Measurements from ENCODE around the gene RAB31.

RAB31 gene

GRCh38 chr18:9824474-9824832 lies 116.4 kb downstream of the RAB31 start:
- DNase-seq (ENCODE audit: low read depth, low spot score) = no peak
- H3K4me3 ChIP-seq (ENCODE audit: low read length) = no peak overlapping the region

GRCh38 chr18:9824952-9825371 lies 116.9 kb downstream of the RAB31 start:
- H3K4me3 ChIP-seq (ENCODE audit: low read length) = no peak overlapping the region
- no peak for DNase-seq (ENCODE audit: low read depth, low spot score)

GRCh38 chr18:9825571-9826073 lies 117.5 kb downstream of the RAB31 start:
- H3K4me3 ChIP-seq (ENCODE audit: low read length) = no peak overlapping the region
- no peak for DNase-seq (ENCODE audit: low read depth, low spot score)

- DNase-seq (ENCODE audit: low read depth, low spot score) = no peak
- no peak overlapping the region for H3K4me3 ChIP-seq (ENCODE audit: low read length)
Measured at GRCh38 chr18:9826685-9827084, 118.6 kb downstream of the RAB31 start.

- no peak for DNase-seq (ENCODE audit: low read depth, low spot score)
- no peak overlapping the region for H3K4me3 ChIP-seq (ENCODE audit: low read length)
Measured at GRCh38 chr18:9827211-9827792, 119.2 kb downstream of the RAB31 start.

- DNase-seq (ENCODE audit: low read depth, low spot score) = peak; percentile 49
- no peak overlapping the region for H3K4me3 ChIP-seq (ENCODE audit: low read length)
Measured at GRCh38 chr18:9827793-9828505, 119.8 kb downstream of the RAB31 start.

- no peak overlapping the region for H3K4me3 ChIP-seq (ENCODE audit: low read length)
- no peak for DNase-seq (ENCODE audit: low read depth, low spot score)
Measured at GRCh38 chr18:9828506-9829396, 120.7 kb downstream of the RAB31 start.

- no peak for DNase-seq (ENCODE audit: low read depth, low spot score)
- no peak overlapping the region for H3K4me3 ChIP-seq (ENCODE audit: low read length)
Measured at GRCh38 chr18:9829397-9829712, 121.3 kb downstream of the RAB31 start.

GRCh38 chr18:9831036-9831722 lies 123.1 kb downstream of the RAB31 start:
- no peak overlapping the region for H3K4me3 ChIP-seq (ENCODE audit: low read length)
- no peak for DNase-seq (ENCODE audit: low read depth, low spot score)

- no peak for DNase-seq (ENCODE audit: low read depth, low spot score)
Measured at GRCh38 chr18:9831723-9832199, 123.7 kb downstream of the RAB31 start.

GRCh38 chr18:9832871-9833270 lies 124.8 kb downstream of the RAB31 start:
- DNase-seq (ENCODE audit: low read depth, low spot score) = no peak
- no peak overlapping the region for H3K4me3 ChIP-seq (ENCODE audit: low read length)

More at GRCh38 chr18:9831723-9832199, 123.7 kb downstream of the RAB31 start:
- no peak overlapping the region for H3K4me3 ChIP-seq (ENCODE audit: low read length)

- H3K4me3 ChIP-seq (ENCODE audit: low read length) = no peak overlapping the region
- DNase-seq (ENCODE audit: low read depth, low spot score) = no peak
Measured at GRCh38 chr18:9834551-9834950, 126.5 kb downstream of the RAB31 start.

- H3K4me3 ChIP-seq (ENCODE audit: low read length) = no peak overlapping the region
- DNase-seq (ENCODE audit: low read depth, low spot score) = no peak
Measured at GRCh38 chr18:9835113-9835755, 127.1 kb downstream of the RAB31 start.

GRCh38 chr18:9835825-9836224 lies 127.7 kb downstream of the RAB31 start:
- H3K4me3 ChIP-seq (ENCODE audit: low read length) = no peak overlapping the region

GRCh38 chr18:9838144-9838877 lies 130.2 kb downstream of the RAB31 start:
- no peak for DNase-seq (ENCODE audit: low read depth, low spot score)
- H3K4me3 ChIP-seq (ENCODE audit: low read length) = no peak overlapping the region

More at GRCh38 chr18:9835825-9836224, 127.7 kb downstream of the RAB31 start:
- DNase-seq (ENCODE audit: low read depth, low spot score) = no peak

GRCh38 chr18:9839211-9839610 lies 131.1 kb downstream of the RAB31 start:
- H3K4me3 ChIP-seq (ENCODE audit: low read length) = no peak overlapping the region

GRCh38 chr18:9839853-9840252 lies 131.8 kb downstream of the RAB31 start:
- no peak overlapping the region for H3K4me3 ChIP-seq (ENCODE audit: low read length)
- no peak for DNase-seq (ENCODE audit: low read depth, low spot score)

More at GRCh38 chr18:9839211-9839610, 131.1 kb downstream of the RAB31 start:
- no peak for DNase-seq (ENCODE audit: low read depth, low spot score)

GRCh38 chr18:9841752-9842151 lies 133.7 kb downstream of the RAB31 start:
- no peak for DNase-seq (ENCODE audit: low read depth, low spot score)
- H3K4me3 ChIP-seq (ENCODE audit: low read length) = no peak overlapping the region
